Breast epithelium (tissue), 4 donors: ENCODE data around the gene PHYKPL. TPM values are rescaled to one million over a fixed set of nuclear protein-coding genes. Genes with fewer than 3 reads are reported as not detected.

ENCODE experiments used
- DNase-seq, 2 donors: peaks; one replicate each; pipeline ENCODE4 v3.0.0-alpha.2; 2019; ENCODE audit warnings: low spot score in 2 of 2
- H3K27ac ChIP-seq, 2 donors: fragments of 200-600 bp; sonication (generic) in 1 of 2; one replicate each; pipeline ENCODE4 v1.5.1; 2016 to 2019; ENCODE audit warnings: mild to moderate bottlenecking in 1 of 2
- H3K27me3 ChIP-seq, 2 donors: fragments of 200-600 bp; sonication (generic) in 1 of 2; one replicate each; pipeline versions ENCODE4 v1.5.1 to v1.6.0; 2017 to 2019; ENCODE audit warnings: control low read depth in 1 of 2, mild to moderate bottlenecking in 1 of 2
- H3K36me3 ChIP-seq: fragments of 200-600 bp; one replicate; pipeline ENCODE4 v1.5.1; 2019
- H3K4me1 ChIP-seq, 2 donors: fragments of 200-600 bp; sonication (generic); one replicate each; pipeline ENCODE4 v1.5.1; 2016 to 2019; ENCODE audit warnings: control low read depth in 1 of 2
- H3K4me3 ChIP-seq, 3 donors: fragments of 200-600 bp; sonication (generic); 1 replicate in 2 of 3; 2 replicates in 1 of 3; pipeline ENCODE4 v1.5.1; 2016 to 2019; ENCODE audit warnings: mild to moderate bottlenecking in 3 of 3, moderate library complexity in 2 of 3
- H3K9me3 ChIP-seq, 2 donors: fragments of 200-600 bp; sonication (generic) in 1 of 2; one replicate each; pipeline ENCODE4 v1.5.1; 2016 to 2019; ENCODE audit warnings: control low read depth in 1 of 2
- POLR2A ChIP-seq: fragments of 450-650 bp; IDR thresholded peaks from one replicate; pipeline ENCODE4 v1.6.1; 2016; ENCODE audit warnings: antibody characterized with exemption, mild to moderate bottlenecking, moderate library complexity
- POLR2AphosphoS5 ChIP-seq, 3 donors: sonication (generic); formaldehyde crosslinking; IDR thresholded peaks; one replicate each; pipeline ENCODE4 v1.6.1; 2017; ENCODE audit warnings: antibody characterized with exemption in 3 of 3
- intact Hi-C: fragments of 100-400 bp; cut with DNase I; formaldehyde crosslinking; loops from one replicate; pipeline ENCODE4 v1.15.1; 2023; ENCODE audit warnings: low total_unique reads
- total RNA-seq, 3 donors: library from RNA; depleted of rRNA; stranded (reverse); fragments of >200 nt; gene quantifications; one replicate each; pipeline ENCODE4 v1.1.0, GENCODE V29; 2016
- TF ChIP-seq, protein P1 (sequence below), 3 donors: fragments of 450-650 bp; IDR thresholded peaks; one replicate each; pipeline ENCODE4 v1.5.1; 2016 to 2017; ENCODE audit warnings: antibody characterized with exemption in 3 of 3, mild to moderate bottlenecking in 3 of 3, moderate library complexity in 3 of 3

PHYKPL gene
- total RNA-seq, 3 donors from 2014 or later = 63.4 to 94.1 (median 77.7) TPM

DNA sequence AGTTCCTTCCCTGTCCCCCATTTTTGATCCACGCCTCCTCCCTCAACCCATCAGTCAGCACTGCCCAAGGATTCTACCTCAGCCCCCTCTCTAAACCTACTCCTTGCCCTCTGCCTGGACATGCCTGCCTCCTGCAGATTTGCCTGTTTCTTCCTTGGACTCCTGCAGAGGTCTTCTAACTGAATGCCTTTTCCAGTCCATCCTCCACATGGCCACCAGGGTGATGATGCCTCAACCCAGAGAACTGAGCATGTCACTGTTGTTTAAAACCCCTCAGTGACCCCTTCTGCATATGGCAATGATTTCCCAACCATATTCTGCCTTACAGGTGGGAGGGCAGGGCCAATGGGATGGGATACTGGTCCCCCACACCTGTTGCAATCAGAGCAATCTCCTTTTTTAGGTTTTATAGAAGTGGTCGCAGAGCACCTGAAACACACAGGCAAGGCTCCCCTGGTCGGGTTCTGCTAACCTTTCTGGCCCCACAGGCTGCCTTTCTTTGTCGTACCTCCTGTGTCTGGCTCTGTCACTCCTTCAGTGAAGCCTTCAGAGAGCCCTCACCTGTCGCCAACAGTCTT, 9.3 kb downstream of the PHYKPL start:
- Histone ChIP-seq H3K27me3 (no peaks in the 10 kb centered on the region), H3K36me3 (peaks cover 5% of the 10 kb centered on the region), H3K27ac (no peak overlapping the region), H3K4me1 (no peaks in the 10 kb centered on the region), H3K4me3 (no peak overlapping the region), H3K9me3 (no peaks in the 10 kb centered on the region)
- intact Hi-C loops = no loop called here
- DNase-seq = no peak
- no peak for TF ChIP-seq POLR2AphosphoS5 (IDR thresholded peaks at IDR 0.05)

DNA sequence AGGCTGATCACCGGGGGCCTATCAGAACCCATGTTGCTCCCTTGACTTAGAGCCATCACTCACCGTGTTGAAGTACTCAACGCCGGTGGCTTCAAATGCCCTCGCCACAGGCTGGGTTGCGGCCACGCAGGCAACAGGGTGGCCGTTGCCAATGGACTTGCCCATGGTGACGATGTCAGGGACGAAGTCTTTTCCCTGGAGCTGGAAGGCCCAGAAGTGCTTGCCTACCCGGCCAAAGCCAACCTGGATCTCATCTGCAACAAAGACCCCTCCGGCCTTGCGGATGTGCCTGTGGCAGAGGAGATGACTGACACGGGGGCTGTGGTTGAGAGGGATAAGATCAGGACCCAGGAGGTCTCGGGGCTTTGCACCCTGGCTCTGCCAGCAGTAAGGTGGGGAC, 10.3 kb downstream of the PHYKPL start:
- DNase-seq = no peak
- TF ChIP-seq POLR2A (no peak), POLR2AphosphoS5 (IDR thresholded peaks at IDR 0.05) (no peak)
- TF ChIP-seq, protein P1, sequence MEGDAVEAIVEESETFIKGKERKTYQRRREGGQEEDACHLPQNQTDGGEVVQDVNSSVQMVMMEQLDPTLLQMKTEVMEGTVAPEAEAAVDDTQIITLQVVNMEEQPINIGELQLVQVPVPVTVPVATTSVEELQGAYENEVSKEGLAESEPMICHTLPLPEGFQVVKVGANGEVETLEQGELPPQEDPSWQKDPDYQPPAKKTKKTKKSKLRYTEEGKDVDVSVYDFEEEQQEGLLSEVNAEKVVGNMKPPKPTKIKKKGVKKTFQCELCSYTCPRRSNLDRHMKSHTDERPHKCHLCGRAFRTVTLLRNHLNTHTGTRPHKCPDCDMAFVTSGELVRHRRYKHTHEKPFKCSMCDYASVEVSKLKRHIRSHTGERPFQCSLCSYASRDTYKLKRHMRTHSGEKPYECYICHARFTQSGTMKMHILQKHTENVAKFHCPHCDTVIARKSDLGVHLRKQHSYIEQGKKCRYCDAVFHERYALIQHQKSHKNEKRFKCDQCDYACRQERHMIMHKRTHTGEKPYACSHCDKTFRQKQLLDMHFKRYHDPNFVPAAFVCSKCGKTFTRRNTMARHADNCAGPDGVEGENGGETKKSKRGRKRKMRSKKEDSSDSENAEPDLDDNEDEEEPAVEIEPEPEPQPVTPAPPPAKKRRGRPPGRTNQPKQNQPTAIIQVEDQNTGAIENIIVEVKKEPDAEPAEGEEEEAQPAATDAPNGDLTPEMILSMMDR (IDR thresholded peaks at IDR 0.05) = no peak
- no peaks in the 10 kb centered on the region for H3K9me3 ChIP-seq
- H3K4me3 ChIP-seq = no peak overlapping the region
- no peak overlapping the region for H3K27ac ChIP-seq
- H3K36me3 ChIP-seq = peaks cover under 1% of the 10 kb centered on the region
- intact Hi-C loops = no loop called here
- H3K4me1 ChIP-seq = no peaks in the 10 kb centered on the region
- H3K27me3 ChIP-seq = no peaks in the 10 kb centered on the region

DNA sequence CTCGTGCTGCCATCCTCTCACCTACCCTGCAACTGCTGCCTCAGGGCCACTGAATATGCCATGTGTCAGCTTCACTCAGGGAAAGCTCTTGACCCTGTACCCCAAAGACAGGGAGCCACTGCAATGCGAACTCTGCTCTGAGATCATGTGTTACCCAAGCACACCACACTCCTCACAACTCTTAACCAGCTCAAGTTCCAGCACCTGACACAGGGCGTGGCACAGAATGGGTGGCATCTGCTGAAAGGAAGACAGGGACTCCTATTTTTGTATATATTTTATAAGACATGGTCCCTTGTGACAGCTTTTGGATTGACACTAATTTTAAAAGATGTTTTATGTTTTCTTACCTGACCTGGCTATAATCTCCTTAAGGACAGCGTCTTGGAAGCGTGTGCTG, 10.7 kb downstream of the PHYKPL start:
- Histone ChIP-seq H3K27ac (no peak overlapping the region), H3K36me3 (no peaks in the 10 kb centered on the region)

DNA sequence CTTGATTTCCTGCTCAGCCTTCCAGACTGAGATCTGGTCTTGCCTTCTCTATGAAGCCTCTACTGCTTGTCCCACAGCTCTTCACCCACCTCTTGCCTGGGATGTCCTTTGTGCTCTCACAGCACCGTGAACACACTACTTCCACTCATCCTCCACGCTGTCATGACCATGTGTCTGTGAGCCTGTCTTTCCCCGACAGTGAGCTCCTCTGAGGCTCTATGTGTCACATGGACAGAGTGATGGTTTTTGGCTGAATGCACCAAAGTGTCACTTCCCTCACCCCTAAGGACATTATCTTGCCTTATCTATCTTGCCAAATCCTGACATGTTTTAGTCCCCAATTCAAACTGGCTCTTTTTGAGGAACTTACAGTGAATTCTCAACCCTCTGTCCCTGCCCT, 11.3 kb downstream of the PHYKPL start:
- intact Hi-C loops = no loop called here
- no peak for DNase-seq
- H3K27ac ChIP-seq = peak overlapping the region in 1 of 2 donors; percentile 7
- no peaks in the 10 kb centered on the region for H3K4me1 ChIP-seq
- TF ChIP-seq POLR2AphosphoS5 (IDR thresholded peaks at IDR 0.05) (no peak), POLR2A (no peak)
- TF ChIP-seq, protein P1 (IDR thresholded peaks at IDR 0.05) = no peak
- no peaks in the 10 kb centered on the region for H3K27me3 ChIP-seq
- no peaks in the 10 kb centered on the region for H3K36me3 ChIP-seq
- H3K9me3 ChIP-seq = no peaks in the 10 kb centered on the region
- H3K4me3 ChIP-seq = no peak overlapping the region

More for the DNA sequence above, 10.7 kb downstream of the PHYKPL start:
- intact Hi-C loops = no loop called here
- DNase-seq = no peak
- Histone ChIP-seq H3K4me3 (no peak overlapping the region), H3K9me3 (no peaks in the 10 kb centered on the region), H3K27me3 (no peaks in the 10 kb centered on the region), H3K4me1 (no peaks in the 10 kb centered on the region)
- TF ChIP-seq, protein P1 (IDR thresholded peaks at IDR 0.05) = no peak
- TF ChIP-seq POLR2A (no peak), POLR2AphosphoS5 (IDR thresholded peaks at IDR 0.05) (no peak)

DNA sequence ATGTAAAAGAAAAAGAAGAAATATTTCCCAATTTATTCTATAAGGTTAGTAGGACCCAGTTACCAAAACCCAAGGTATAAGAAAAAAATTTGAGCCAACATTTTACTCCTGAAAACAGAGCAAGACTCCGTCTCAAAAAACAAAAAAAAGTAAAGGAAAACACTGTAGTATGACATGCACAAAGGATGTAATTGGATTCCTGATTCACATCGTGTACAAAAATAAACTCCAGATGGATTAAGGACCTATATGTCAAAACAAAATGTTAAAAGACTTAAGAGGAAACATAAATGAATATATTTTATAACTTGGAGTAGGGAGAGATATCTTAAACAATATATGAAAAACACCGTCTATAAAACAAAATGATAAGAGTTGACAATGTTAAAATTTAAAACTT, 13.8 kb downstream of the PHYKPL start:
- no peak overlapping the region for H3K4me3 ChIP-seq
- no peak for TF ChIP-seq POLR2A
- no peak for TF ChIP-seq POLR2AphosphoS5 (IDR thresholded peaks at IDR 0.05)
- TF ChIP-seq, protein P1 (IDR thresholded peaks at IDR 0.05) = no peak
- intact Hi-C loops = no loop called here
- H3K27me3 ChIP-seq = no peaks in the 10 kb centered on the region
- no peak overlapping the region for H3K27ac ChIP-seq
- no peak for DNase-seq
- no peaks in the 10 kb centered on the region for H3K9me3 ChIP-seq
- no peaks in the 10 kb centered on the region for H3K4me1 ChIP-seq
- peaks cover 7% of the 10 kb centered on the region for H3K36me3 ChIP-seq
